GM19395 (cell line): ENCODE measurements around the gene ARAF.
A peak's percentile ranks its signal among the peaks of the same experiment; 100 is the strongest.
"Not testable (repeated sequence)": the region's sequence is repeated elsewhere in the genome, so short reads cannot be mapped to it uniquely, and the experiment has no call there.

Experiments
- ATAC-seq: cut with Tn5 transposase; IDR thresholded peaks from one replicate; pipeline ENCODE4 v1.9.1; 2021; ENCODE audit warnings: mild to moderate bottlenecking, moderate library complexity; ENCODE audit not compliant: unreplicated experiment

Gene ARAF

GRCh38 chrX:47560934-47561658, at the start of gene ARAF:
Gene ARAF (plus strand): TSS chrX:47561205. CDS start chrX:47562968, 1,763 bp downstream.
- peak; percentile 84 for ATAC-seq

DNA sequence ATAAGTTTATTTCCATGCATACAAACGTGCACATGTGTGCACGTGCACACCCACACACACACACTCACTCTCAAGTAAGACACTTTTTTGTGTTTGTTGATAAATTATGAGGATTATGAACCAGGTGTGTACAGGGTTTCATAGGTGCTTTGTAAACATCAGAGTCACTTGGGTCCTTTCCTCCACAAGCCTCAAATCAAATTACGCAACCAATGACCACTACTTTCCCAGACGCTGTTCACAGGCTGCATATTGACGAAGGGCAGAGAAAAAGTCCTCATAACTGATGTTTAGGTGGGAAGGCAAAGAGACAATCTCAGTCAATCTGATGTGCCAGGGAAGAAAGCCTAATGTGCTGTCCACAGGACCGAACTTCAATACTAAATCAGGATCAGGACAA, 48.6 kb upstream of the ARAF start:
- not testable (repeated sequence) for ATAC-seq

DNA sequence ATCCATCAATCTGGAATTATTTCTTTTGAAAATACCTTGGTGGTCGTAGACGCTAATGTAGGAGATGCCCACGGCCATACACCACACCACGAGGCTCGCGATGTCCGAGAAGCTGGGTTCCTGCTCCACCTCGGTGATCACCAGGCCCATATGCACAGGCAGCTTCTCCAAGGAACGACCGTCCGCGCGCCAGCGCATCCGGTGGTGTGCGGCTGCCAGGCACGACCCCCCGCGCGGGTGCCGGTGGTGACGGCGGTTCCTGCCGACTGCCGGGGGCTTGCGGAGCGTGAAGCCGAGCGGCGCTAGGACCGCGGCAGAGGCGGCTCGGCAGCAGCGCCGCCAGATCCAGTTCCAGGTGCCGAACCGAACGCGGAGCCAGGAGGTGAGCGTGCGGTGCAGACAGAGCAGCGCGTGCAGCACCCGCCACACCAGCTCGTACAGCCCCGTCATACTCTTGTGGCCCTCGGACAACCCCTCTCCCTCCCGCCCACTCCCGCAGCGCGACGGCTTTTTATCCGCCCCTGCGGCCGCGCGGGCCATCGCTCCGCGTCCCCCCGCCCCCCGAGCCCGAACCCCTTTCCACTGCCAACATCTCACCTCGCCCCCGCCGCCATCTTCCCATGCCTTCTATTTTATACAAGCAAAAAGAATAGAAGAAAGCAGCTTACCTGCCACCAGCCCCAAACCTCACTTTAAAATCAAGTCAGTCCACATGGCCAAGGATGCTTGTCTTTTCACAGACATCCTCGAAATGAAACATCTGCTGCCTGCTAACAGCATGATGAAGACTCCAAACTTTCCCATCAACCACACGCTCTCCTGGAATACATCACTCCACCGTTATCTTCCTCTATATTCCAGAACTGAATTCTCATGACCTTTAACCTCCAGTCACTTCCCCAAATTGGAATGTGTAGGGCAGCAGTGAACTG, 47.7 kb upstream of the ARAF start:
- ATAC-seq, result peak; percentile 73

- ATAC-seq, result no peak
These were observed 46.3 kb upstream of the ARAF start for GRCh38 chrX:47514533-47515235.

DNA sequence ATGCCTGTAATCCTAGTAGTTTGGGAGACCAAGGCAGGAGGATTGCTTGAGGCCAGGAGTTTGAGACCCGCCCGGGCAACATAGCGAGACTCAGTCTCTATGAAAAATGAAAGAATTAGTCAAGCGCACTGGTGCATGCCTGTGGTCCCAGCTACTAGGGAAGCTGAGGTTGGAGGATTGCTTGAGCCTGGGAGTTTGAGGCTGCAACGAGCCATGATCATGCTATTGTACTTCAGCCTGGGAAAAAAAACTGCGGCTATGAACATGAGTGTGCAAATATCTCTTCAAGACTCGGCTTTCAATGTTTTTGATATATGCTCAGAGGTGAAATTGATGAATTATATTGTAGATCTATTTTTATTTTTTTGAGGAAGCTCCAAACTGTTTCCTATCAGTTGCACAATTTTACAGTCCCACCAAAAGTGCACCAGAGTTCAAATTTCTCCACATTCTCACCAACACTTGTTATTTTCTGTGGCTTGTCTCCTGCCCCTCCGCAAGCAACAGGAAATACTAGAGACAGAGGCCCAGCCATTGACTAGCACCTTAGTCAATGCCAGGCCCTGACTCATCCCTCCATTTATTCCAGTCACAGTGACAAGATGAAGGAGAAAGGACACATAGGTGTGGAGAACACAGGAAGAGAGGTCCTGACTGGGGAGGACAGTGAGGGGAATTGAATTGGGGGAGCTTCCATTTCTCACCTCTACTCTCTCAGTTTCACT, 44.9 kb upstream of the ARAF start:
- no peak for ATAC-seq

DNA sequence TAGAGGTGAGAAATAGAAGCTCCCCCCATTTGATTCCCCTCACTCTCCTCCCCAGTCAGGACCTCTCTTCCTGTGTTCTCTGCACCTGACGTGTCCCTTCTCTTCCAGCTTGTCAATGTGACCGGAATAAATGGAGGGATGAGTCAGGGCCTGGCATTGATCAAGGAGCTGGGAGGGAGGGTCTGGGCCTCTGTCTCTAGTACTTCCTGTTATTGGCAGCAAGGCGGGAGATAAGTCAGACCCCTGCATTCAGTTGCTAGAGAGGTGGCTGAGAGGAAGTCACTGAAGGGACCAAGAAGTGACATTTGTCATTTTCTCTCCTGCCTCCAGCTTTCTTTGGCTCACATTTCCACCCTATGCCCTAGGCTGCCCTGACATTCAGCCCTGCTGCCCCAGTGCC, 42.9 kb upstream of the ARAF start:
- ATAC-seq, result no peak

- ATAC-seq, result peak; percentile 85
These were observed 37.7 kb upstream of the ARAF start for GRCh38 chrX:47523297-47523696.

- ATAC-seq, result peak; percentile 30
These were observed 37.3 kb upstream of the ARAF start for GRCh38 chrX:47523713-47524166.

DNA sequence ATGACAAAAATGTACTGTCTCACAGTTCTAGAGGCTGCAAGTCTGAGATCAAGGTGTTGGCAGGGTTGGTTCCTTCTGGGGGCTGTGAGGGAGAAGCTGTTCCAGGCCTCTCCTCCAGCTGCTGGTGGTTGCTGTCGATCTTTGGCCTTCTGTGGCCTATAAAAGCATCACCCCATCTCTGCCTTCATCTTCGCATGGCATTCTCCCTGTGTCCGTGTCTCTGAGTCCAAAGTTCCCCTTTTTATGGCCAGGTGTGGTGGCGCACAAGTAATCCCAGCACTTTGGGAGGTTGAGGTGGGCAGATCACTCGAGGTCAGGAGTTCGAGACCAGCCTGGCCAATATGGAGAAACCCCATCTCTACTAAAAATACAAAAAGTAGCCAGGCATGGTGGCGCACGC, 31.5 kb upstream of the ARAF start:
- no peak for ATAC-seq

DNA sequence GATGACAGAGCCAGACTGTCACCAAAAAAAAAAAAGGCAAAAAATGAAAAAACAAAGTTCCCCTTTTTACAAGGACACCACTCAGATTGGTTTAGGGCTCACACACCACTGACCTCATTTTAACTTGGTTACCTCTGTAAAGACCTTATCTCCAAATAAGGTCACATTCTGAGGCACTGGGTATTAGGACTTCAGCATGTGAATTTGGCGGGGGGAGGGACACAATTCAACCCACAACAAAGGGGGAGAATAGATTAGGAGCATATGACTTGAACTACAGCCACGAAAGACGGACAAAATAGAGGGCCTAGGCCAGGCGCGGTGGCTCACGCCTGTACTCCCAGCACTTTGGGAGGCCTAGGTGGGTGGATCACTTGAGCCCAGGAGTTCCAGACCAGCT, 31.0 kb upstream of the ARAF start:
- no peak for ATAC-seq

DNA sequence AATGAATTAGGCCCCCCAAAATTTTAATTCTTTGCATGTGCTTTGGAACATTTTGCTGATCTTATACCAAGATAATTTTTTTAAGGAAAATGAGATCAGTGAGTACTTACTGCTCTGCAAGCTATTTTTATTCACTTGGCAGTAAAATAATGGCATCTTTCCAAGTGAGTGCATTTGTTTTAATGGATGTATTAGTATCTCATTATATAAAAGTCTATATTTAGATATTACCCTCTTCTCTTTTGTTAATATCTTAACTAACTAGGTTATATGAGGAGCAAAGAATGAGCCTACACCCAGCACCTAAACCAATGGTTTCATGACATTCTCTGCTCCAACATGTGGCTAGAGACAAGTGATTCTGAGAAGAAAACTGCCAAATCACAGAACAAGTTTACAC, 21.1 kb upstream of the ARAF start:
- ATAC-seq, result no peak

DNA sequence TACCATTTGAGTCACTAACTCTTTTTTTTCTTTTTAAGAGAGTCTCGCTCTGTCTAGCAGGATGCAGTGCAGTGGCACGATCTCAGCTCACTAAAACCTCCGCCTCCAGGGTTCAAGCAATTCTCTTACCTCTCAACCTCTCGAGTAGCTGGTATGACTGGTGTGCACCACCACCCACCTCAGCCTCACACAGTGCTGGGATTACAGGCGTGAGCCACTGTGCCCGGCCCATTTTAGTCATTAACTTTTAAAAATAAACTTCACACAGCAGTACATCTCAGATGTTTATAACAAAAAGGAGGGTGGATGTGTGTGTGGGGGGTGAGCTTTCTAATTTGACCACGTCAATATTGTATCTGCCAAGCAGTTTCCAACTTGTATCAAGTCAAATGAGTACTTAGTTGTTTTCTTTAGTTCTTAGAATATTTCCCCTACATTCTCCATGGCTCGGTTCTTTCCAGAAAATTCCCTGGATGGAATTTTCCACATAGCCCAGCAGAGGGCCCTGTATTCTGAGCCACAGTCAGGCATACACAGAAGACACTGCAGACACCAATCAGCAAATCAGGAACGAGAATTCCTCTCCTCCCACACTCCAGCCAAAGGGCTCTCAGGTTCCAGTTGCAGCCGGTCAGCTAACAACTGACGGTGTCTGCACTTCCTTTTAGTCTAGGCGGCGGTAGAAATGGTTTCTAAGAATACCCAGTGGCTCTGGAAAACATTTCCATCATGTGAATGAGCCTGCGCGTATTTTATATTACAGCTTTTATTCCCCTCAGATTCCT, 20.1 kb upstream of the ARAF start:
- no peak for ATAC-seq

GRCh38 chrX:47543496-47543895, 17.5 kb upstream of the ARAF start:
- ATAC-seq, result no peak

DNA sequence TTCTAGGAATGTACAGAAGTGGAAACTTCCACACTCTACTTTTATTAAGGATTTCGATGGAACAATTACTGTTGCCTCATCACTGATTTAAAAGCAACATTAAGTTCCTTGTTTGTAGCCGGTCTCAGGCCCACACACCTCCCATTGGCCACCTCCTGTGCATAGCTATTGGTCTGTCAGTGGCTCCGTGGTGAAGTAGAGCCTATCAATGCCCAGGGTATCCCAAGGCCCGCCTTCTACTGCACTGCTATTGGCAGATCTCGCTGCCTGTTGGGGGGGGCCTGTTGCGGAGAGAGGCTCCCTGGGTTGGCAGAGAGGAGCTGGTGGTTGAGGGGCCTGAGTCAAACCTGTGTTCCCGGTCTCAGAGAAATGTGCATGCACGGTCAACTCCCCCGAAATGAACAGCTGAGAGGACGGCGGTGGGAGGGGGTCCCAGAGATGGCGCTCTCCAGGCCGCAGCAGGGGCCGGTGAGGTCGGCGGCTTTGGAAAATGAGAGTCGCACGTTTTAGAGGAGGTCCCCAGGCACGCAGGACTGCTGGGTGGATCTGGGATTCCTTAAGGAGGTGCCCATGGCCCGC, 4.9 kb upstream of the ARAF start:
- peak; percentile 88 for ATAC-seq

GRCh38 chrX:47558436-47558835, 2.6 kb upstream of the ARAF start:
- no peak for ATAC-seq

- peak; percentile 1 for ATAC-seq
These were observed 649 bp upstream of the ARAF start for GRCh38 chrX:47560179-47560933.

DNA sequence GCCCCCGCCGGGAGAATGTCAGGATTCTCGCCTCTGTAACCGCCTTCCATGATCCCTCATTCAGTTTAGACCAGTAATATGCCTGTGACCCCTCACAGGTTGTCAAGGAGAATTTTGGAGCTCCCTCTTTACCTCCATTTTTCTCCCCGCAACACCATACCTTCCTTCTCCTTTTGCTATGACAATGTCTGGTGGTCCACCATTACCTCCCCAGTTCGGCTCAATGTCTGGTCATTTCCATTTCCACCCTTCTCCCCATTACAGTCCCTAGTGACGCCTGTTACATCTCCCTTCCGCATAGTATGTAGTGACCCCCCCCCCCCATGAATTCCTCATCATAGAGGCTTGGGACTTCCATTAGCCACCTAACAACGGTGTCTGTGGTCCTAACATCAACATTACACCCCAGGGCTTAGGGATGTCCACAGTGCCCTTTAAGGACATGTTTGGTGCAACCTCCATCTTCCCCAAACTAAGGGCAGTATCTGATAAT, 700 bp downstream of the ARAF start:
- ATAC-seq, result no peak

GRCh38 chrX:47562615-47563243, 1.7 kb downstream of the ARAF start:
- no peak for ATAC-seq
